GM12874 (cell line): ENCODE measurements around the gene SPEF2.

Experiments used
- CTCF ChIP-seq: IDR thresholded peaks from 2 replicates; pipeline ENCODE4 v1.5.1; 2011; ENCODE audit warnings: low read depth, mild to moderate bottlenecking, control low read depth, low read length, moderate library complexity; ENCODE audit not compliant: insufficient read depth

Gene SPEF2

GRCh38 chr5:35745660-35746059 lies 128.0 kb downstream of the SPEF2 start:
- no peak for TF ChIP-seq CTCF

GRCh38 chr5:35752012-35752411 lies 134.3 kb downstream of the SPEF2 start:
- no peak for TF ChIP-seq CTCF

GRCh38 chr5:35753500-35753899 lies 135.8 kb downstream of the SPEF2 start:
- no peak for TF ChIP-seq CTCF

GRCh38 chr5:35754481-35754880 lies 136.8 kb downstream of the SPEF2 start:
- no peak for TF ChIP-seq CTCF

GRCh38 chr5:35755966-35756365 lies 138.3 kb downstream of the SPEF2 start:
- TF ChIP-seq CTCF: no peak

- TF ChIP-seq CTCF: no peak
Measured at GRCh38 chr5:35758151-35758724, 140.6 kb downstream of the SPEF2 start.

- TF ChIP-seq CTCF: no peak
Measured at GRCh38 chr5:35761541-35761940, 143.9 kb downstream of the SPEF2 start.
